ENCODE results near the gene RORC. TPM values are rescaled to one million over a fixed set of nuclear protein-coding genes. Genes with fewer than 3 reads are reported as not detected.

The RORC gene
- total RNA-seq, 3 donors from 2014 or later = 7.8 to 48.6 (median 24.9) TPM

DNA sequence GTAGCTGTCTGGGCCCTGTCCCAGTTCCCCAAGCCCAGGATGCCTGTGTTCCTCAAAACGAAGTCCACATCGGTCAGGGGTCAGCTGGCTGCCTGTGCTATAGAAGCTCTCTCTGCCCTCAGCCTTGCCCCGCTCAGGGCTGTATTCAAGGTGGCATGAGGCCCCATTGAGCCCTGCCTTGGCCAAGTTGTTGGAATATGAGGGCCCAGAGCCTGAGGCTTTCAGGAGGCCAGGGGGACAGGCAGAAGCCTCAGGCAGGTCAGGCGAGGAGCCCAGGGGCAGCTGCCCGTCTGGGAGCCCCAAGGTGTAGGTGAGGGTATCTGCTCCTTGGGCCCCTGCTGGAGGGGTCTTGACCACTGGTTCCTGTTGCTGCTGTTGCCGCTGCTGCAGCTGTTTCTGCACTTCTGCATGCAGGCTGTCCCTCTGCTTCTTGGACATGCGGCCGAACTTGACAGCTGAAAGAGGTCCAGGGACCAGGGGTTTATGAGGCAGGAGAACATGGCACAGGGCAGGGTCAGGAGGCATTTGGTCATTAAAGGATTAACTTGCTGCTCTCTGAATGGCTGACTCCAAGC lies 16.5 kb downstream of the RORC start:
- DNase-seq (ENCODE audit: low spot score in 2 of 2) = no peak
- intact Hi-C loops (cut with DNase I; ENCODE audit: low total_unique reads) = no loop called here
- Histone ChIP-seq H3K36me3 (no peaks in the 10 kb centered on the region), H3K27ac (no peak overlapping the region), H3K4me3 (no peak overlapping the region), H3K4me1 (no peaks in the 10 kb centered on the region), H3K9me3 (no peaks in the 10 kb centered on the region), H3K27me3 (no peaks in the 10 kb centered on the region)
- TF ChIP-seq POLR2A (IDR thresholded peaks at IDR 0.05) (no peak), POLR2AphosphoS5 (IDR thresholded peaks at IDR 0.05) (no peak)
- TF ChIP-seq, protein P1, sequence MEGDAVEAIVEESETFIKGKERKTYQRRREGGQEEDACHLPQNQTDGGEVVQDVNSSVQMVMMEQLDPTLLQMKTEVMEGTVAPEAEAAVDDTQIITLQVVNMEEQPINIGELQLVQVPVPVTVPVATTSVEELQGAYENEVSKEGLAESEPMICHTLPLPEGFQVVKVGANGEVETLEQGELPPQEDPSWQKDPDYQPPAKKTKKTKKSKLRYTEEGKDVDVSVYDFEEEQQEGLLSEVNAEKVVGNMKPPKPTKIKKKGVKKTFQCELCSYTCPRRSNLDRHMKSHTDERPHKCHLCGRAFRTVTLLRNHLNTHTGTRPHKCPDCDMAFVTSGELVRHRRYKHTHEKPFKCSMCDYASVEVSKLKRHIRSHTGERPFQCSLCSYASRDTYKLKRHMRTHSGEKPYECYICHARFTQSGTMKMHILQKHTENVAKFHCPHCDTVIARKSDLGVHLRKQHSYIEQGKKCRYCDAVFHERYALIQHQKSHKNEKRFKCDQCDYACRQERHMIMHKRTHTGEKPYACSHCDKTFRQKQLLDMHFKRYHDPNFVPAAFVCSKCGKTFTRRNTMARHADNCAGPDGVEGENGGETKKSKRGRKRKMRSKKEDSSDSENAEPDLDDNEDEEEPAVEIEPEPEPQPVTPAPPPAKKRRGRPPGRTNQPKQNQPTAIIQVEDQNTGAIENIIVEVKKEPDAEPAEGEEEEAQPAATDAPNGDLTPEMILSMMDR (IDR thresholded peaks at IDR 0.05) = no peak

DNA sequence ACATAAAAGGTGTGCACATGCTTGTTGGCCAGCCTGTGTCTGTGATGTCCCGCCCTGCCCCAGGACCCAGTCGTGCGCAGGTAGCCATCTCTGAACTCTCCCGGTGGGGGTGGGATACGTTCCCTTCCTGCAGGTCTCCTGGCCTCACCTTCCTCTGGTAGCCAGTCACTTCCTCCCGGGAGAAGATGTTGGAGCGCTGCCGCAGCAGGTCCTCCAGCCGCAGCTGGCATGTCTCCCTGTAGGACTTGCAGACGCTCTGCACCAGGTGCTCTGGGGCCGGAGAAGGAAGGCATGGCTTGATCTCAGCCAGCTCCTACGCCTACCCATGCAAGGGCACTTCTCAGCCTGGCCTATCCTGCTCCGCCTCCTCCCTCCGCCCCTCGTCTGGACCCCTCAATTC lies 17.2 kb downstream of the RORC start:
- no peaks in the 10 kb centered on the region for H3K36me3 ChIP-seq
- TF ChIP-seq, protein P1 (IDR thresholded peaks at IDR 0.05) = no peak
- TF ChIP-seq POLR2AphosphoS5 (IDR thresholded peaks at IDR 0.05) (no peak), POLR2A (IDR thresholded peaks at IDR 0.05) (no peak)
- no peaks in the 10 kb centered on the region for H3K4me1 ChIP-seq
- no peak overlapping the region for H3K4me3 ChIP-seq
- no peaks in the 10 kb centered on the region for H3K27me3 ChIP-seq
- no peak overlapping the region for H3K27ac ChIP-seq
- intact Hi-C loops (cut with DNase I; ENCODE audit: low total_unique reads) = no loop called here
- no peak for DNase-seq (ENCODE audit: low spot score in 2 of 2)
- H3K9me3 ChIP-seq = no peaks in the 10 kb centered on the region

DNA sequence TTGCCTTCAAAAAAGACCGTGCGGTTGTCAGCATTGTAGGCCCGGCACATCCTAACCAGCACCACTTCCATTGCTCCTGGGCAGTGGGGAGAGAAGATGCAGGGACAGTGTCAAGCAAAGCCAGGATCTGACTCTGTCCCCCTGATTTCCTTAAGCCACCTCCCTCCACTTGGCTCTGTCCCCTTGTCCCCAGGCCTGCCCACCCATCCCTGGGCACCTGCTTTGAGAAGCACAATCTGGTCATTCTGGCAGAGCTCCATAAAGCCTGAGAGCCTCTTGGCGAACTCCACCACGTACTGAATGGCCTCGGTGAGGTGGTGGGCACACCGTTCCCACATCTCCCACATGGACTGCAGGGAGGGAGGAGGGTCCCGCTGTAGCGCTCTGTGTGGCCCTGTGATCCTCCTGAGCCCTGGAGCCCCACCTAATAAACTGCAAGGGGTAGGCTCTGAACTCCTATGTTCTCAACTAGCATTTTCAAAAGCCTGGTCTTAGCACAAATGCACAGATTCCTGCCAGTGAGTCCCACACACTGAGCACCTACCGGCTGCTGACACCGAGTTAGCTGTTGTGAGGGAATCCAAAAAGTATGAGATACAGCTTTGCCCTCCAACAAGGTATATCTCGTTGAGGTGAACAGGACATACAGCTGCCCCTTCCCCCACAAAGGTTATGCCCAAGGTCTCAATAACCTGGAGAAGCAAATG lies 18.2 kb downstream of the RORC start:
- intact Hi-C loops (cut with DNase I; ENCODE audit: low total_unique reads) = no loop called here
- no peak overlapping the region for H3K27ac ChIP-seq
- no peaks in the 10 kb centered on the region for H3K36me3 ChIP-seq
- TF ChIP-seq POLR2AphosphoS5 (IDR thresholded peaks at IDR 0.05) (no peak), POLR2A (IDR thresholded peaks at IDR 0.05) (no peak)
- TF ChIP-seq, protein P1 (IDR thresholded peaks at IDR 0.05) = no peak
- DNase-seq (ENCODE audit: low spot score in 2 of 2) = no peak
- H3K4me1 ChIP-seq = no peaks in the 10 kb centered on the region
- H3K27me3 ChIP-seq = no peaks in the 10 kb centered on the region
- no peaks in the 10 kb centered on the region for H3K9me3 ChIP-seq
- no peak overlapping the region for H3K4me3 ChIP-seq

DNA sequence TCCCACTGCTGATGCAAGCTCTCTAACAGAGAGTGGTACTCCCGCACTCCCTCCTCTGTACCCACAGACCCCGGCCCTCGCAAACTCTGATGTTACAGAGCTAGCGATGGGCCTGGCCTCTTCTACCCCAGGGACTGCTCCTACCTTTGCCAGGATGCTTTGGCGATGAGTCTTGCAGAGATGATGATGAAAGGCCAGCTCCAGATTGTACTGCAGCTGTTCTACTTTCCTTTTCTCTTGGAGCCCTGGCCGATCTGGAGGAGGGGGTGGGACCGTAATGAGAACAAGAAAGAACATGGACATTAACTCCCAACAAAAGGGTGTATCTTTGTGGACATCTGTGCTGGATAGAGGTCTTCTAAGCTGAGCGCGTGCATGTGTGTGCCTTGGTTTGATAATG lies 20.4 kb downstream of the RORC start:
- Histone ChIP-seq H3K36me3 (no peaks in the 10 kb centered on the region), H3K9me3 (no peaks in the 10 kb centered on the region), H3K27me3 (no peaks in the 10 kb centered on the region), H3K4me1 (no peaks in the 10 kb centered on the region), H3K27ac (no peak overlapping the region), H3K4me3 (peak overlapping the region in 1 of 3 donors; percentile 19)
- intact Hi-C loops (cut with DNase I; ENCODE audit: low total_unique reads) = no loop called here
- TF ChIP-seq POLR2A (IDR thresholded peaks at IDR 0.05) = no peak
- TF ChIP-seq, protein P1 (IDR thresholded peaks at IDR 0.05) = no peak
- TF ChIP-seq POLR2AphosphoS5 (IDR thresholded peaks at IDR 0.05) = no peak
- DNase-seq (ENCODE audit: low spot score in 2 of 2) = no peak

DNA sequence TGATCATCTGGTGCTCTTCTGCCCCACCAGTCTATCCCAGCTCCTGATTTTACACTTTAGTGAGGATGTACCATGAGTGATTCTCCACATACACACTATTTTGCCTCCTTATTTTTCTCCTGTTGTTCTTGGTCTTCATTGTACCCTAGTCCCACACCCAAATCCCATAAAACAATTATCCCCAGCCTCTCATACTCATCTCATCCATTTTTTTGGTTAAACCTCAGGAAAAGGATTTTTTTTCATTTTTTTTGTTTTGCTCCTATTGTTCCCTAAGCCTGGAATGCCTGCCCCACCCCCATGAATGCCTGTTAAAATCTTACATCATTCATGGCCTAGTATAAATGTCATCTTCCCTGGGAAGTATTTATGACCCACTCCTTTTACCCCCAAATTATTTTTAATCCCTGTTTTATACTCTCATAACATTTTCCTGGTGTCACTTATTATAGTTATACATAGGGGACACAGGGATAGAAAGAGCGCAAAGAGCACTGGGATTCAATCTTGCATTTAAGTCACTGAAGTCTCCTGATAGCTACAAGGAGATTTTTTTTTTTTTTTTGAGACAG lies 21.5 kb downstream of the RORC start:
- TF ChIP-seq POLR2AphosphoS5 (IDR thresholded peaks at IDR 0.05) (no peak), POLR2A (IDR thresholded peaks at IDR 0.05) (no peak)
- TF ChIP-seq, protein P1 (IDR thresholded peaks at IDR 0.05) = no peak
- Histone ChIP-seq H3K4me1 (no peaks in the 10 kb centered on the region), H3K27ac (peak overlapping the region in 1 of 2 donors; percentile 40), H3K9me3 (no peaks in the 10 kb centered on the region), H3K4me3 (no peak overlapping the region), H3K36me3 (no peaks in the 10 kb centered on the region), H3K27me3 (no peaks in the 10 kb centered on the region)
- DNase-seq (ENCODE audit: low spot score in 2 of 2) = no peak
- intact Hi-C loops (cut with DNase I; ENCODE audit: low total_unique reads) = loop anchor here (5.0 kb wide), 1 partner anchor 1348 kb away; no protein-coding TSS in a partner anchor

Measured in breast epithelium (tissue), 4 donors.